C4-2B (cell line): ENCODE data around the gene TMEM163.

ENCODE experiments used
- CTCF ChIP-seq: fragments of 450-650 bp; conservative IDR thresholded peaks from 2 replicates; pipeline ENCODE4 v1.5.1; 2017; ENCODE audit warnings: mild to moderate bottlenecking
- ZFX ChIP-seq: fragments of 450-650 bp; IDR thresholded peaks from 2 replicates; pipeline ENCODE4 v1.6.1; 2017

- TF ChIP-seq CTCF (no peak), ZFX (no peak)
Observed at GRCh38 chr2:134758633-134759032, 39.8 kb upstream of the TMEM163 start.
